ENCODE results near the gene TMEM178B.

The TMEM178B gene

DNA sequence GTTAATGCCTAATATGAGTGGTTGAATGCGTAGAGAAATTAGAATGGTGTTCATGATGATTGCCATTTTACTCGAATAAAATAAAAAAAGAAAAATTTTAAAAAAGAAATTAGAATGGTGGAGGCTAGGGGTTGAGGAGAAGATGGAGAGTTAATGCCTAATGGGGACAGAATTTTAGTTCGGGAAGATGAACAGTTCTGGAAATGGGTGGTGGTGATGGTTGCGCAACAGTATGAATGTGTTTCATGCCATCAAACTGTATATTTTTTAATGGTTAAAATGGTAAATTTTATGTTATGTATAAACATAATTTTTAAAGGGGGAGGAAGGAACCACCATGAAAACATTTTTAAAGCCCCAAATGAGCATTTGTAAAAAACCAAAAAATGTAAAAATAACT lies 337.3 kb downstream of the TMEM178B start:
- in situ Hi-C loops (cut with MboI; ENCODE audit: low sequenced_read_pairs): no loop called here

GRCh38 chr7:141415999-141416398 lies 342.1 kb downstream of the TMEM178B start:
- in situ Hi-C loops (cut with MboI; ENCODE audit: low sequenced_read_pairs): no loop called here

DNA sequence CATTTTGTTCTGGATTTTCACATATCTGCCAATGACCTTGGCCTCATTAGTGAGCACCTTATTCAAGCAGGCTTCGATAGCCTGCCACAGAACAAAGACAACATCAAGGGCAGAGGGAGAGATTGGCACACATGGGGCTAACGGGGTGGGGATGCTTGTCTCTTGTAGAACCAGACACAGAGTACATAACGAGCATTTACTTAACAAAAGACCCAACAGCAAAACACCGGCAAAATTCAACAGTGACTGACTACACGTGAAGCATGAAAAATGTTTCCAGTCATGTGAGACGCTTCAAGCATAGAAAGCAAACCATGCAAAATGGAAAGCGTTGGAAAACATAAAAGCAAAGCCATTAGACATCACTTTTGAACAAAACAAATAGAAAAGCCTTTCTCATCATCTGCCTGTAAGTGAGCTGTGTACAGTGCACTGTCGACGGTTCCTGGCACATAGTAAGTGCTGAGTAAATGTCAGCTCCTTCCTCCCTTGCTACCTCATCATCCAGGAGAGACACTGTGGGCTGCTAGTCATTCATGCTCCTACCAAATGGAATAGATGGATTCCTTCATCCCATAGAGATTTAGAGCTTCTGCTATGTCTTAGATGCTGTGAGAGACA lies 342.9 kb downstream of the TMEM178B start:
- in situ Hi-C loops (cut with MboI; ENCODE audit: low sequenced_read_pairs): no loop called here

GRCh38 chr7:141417506-141417905 lies 343.6 kb downstream of the TMEM178B start:
- in situ Hi-C loops (cut with MboI; ENCODE audit: low sequenced_read_pairs): no loop called here

DNA sequence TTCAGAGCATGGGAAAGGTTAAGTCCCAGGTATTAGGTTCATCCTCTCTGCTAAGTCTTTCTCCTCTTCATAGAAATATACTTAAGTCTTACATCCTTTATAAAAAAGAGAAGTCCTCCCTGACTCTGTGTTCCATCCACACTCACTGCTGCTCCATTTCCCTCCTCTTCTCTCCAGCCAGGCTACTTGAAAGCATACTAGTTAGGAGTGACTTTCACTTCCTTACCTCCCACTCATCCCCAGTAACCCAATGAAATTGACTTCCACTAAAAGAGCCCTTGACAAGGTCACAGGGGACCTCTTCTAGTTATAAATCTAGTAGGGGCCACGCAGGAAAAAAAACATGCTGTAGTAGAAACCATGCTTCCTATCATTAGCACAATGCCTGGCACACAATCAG lies 344.2 kb downstream of the TMEM178B start:
- in situ Hi-C loops (cut with MboI; ENCODE audit: low sequenced_read_pairs): no loop called here

- in situ Hi-C loops (cut with MboI; ENCODE audit: low sequenced_read_pairs): no loop called here
These were observed 347.4 kb downstream of the TMEM178B start for GRCh38 chr7:141421306-141421705.

DNA sequence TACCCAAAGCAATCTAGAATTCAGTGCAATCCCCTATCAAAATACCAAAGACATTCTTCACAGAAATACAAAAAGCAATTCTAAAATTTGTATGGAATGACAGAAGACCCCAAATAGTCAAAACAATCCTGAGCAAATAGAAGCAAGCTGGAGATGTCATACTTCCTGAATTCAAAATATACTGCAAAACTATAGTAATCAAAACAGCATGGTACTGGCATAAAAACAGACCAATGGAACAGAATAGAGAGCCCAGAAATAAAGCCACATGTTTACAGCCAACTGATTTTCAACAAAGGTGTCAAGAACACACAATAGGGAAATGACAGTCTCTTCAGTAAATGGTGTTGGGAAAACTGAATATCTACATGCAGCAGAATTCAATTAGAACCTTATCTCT lies 353.3 kb downstream of the TMEM178B start:
- in situ Hi-C loops (cut with MboI; ENCODE audit: low sequenced_read_pairs): no loop called here

DNA sequence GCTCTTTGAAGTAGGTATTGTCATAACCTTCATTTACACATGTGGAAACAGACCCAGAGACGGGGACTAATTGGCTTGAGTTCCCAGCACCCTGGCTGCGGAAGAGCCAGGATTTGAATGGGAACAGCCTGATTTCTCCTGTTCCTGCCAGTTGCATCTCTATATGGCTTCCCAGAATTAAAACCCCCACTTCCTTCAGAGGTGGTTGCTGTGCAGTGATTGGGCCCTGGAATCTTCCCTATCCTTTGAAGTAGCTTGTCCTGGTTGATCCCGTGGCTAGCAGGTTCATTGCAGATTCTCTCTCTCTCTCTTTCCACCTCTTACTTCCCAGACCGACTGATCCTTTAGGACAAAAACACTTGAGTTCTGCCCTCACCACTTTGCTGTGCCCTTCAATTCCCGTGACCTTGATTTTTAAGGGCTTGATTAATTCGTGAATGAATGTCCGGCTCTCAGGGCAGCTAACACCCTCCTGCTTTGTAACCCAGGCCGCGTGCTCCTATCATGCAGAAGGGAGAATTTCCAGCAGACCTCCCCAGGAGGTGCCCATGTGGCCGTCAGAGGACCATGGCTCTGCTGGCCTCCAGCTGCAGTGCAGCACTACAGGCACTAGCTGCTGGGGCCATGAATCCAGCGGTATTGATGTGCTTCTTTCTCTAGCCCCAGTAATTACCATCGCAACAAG lies 356.7 kb downstream of the TMEM178B start:
- in situ Hi-C loops (cut with MboI; ENCODE audit: low sequenced_read_pairs): no loop called here

DNA sequence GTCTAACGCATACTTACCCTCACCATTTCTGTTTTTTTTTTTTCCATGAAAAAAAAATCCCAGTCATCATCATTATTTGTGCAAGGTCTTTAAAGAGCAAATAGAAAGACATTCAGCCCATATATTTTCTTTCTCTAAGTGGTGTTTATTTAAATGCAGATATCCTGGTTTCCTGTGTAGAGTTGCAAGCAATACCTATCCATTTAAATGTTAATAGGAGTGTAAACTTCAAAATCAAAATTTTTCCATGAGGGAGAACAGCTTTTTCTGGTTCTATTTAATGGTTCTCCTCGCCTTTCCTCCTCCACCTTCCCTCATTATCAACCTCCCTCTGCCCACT lies 357.2 kb downstream of the TMEM178B start:
- in situ Hi-C loops (cut with MboI; ENCODE audit: low sequenced_read_pairs): no loop called here

DNA sequence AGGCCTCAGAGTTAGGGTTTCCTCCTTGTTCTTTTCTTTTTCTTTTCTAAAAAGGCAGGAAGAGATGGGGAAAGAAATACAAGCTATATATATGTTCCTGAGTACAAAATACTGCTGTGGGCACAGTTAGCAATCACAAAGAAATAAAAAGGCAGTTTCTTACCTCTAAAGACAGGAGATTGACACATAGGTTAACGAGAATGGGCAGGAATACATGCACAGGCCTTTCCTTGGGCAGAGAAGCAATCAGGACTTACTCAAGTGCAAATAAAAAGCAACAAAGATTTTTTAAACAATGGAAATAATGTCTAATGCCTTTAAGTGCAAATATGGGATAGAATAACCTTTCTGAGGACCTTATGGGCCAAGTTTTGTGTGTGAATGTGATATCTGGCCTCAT lies 357.8 kb downstream of the TMEM178B start:
- in situ Hi-C loops (cut with MboI; ENCODE audit: low sequenced_read_pairs): no loop called here

GRCh38 chr7:141433698-141434097 lies 359.8 kb downstream of the TMEM178B start:
- in situ Hi-C loops (cut with MboI; ENCODE audit: low sequenced_read_pairs): no loop called here

- in situ Hi-C loops (cut with MboI; ENCODE audit: low sequenced_read_pairs): no loop called here
These were observed 362.3 kb downstream of the TMEM178B start for GRCh38 chr7:141436139-141436538.

DNA sequence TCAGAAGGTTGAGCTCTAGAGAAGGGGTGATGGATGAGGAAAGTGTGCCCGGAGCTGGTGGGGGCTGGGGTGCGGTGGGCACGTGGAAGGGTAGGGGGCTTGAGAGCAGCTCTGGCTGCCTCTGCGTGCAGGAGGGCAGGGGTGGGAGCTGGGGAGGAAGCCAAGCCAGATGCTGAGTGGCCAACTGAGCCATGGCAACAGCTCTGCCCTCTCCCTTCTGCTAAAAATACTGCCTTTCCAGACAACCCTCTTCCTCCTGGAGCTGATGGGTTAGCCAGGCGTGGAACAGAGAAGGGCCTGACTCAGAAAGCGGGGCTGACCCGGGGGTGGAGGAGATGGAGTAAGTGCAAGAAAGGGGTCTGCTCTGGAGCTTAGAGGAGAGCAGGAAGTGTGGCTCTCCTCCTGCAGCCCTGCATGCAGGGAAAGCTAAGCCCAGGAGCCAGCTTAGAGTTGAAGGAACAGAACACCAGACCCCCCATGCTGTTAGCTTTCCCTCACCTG lies 362.8 kb downstream of the TMEM178B start:
- in situ Hi-C loops (cut with MboI; ENCODE audit: low sequenced_read_pairs): no loop called here

GRCh38 chr7:141439164-141439563 lies 365.3 kb downstream of the TMEM178B start:
- in situ Hi-C loops (cut with MboI; ENCODE audit: low sequenced_read_pairs): no loop called here

DNA sequence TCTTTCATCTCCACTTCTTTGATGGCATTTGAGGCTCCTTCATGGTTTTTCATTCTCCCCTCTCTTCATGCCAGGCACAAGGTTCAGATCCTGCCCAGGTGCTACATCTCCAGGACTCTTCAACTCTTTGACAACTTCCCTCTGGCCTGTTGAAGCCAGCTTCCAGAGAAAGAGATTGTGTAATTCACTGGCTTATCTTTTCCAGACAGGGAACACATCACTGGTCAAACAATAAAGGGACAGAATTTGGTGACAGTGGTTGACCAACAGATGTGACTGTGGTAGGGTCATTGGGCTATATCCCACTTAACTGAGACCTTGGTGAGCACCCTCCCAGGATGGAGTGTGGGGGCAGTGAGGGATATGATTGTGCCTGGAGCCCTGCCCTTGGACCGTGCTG lies 365.9 kb downstream of the TMEM178B start:
- in situ Hi-C loops (cut with MboI; ENCODE audit: low sequenced_read_pairs): no loop called here

DNA sequence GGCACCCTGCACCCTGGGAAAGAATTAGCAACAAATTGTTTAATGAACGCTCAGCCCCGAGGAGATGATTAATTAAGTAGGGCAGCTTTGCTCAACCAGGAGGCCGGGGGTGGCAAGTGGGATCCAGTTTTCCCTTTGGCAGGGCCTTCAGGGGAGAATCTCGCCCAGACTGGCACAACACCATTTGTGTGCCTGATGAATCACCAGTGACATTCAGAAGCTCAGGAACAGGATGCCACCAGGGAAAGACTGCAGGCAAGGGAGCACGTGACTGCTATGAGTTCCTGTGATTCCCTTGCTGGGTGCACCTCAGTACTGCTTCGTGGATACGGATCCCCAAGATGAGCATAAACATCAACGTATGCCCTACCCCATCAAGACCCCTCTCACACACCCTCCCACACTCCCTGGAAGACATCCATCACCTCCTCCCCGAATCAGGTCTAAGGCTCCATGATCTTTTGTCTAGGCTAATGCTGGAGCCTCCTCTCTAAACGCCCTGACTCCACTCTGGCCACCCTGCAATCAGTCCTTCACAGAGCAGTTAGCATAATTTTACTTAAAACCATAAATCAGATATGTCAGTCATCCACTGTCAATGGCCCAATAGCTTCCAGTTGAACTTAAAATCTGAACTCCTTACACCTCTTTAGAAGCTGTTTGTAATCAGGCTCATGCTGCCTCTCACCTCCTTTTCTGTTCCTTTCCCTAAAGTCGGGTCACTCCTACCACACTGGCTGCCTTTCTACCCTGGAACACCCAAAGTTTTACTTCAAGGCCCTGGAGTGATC lies 368.2 kb downstream of the TMEM178B start:
- in situ Hi-C loops (cut with MboI; ENCODE audit: low sequenced_read_pairs): no loop called here

DNA sequence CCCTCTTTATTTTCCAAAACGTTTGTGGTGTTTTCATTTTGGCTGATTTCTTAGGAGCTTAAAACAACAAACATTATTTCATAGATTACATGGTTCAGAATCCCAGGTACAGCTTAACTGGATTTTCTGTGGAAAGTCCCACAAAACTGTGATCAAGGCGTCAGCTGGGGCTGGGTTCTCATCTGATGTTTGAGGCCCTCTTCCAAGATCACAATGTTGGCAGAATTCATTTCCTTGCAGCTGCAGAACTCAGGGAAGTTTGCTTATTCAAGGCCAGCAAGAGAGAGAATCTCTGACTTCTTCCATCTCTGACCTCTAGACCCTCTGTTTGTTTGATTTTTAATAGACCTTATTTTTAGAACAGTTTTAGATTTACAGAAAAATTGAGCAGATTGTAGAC lies 368.9 kb downstream of the TMEM178B start:
- in situ Hi-C loops (cut with MboI; ENCODE audit: low sequenced_read_pairs): no loop called here

GRCh38 chr7:141444961-141445360 lies 371.1 kb downstream of the TMEM178B start:
- in situ Hi-C loops (cut with MboI; ENCODE audit: low sequenced_read_pairs): no loop called here

DNA sequence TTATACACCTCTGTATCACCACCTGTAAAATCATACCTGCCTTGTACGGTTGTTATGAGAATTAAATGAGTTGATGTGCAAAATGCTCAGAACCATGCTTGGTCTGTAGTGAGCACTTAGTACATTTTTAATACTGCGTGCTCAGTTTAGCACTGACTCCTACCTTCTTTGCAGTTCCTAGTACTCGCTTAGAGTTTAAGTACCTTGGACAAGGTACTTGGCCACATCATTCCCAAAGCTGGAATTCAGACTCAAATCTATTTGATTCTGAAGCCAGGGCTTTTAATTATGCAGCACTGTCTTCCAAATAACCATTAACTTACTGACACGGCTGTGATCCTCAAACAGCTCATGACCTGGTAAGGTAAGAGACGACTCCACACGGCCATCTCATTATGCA lies 377.4 kb downstream of the TMEM178B start:
- in situ Hi-C loops (cut with MboI; ENCODE audit: low sequenced_read_pairs): no loop called here

DNA sequence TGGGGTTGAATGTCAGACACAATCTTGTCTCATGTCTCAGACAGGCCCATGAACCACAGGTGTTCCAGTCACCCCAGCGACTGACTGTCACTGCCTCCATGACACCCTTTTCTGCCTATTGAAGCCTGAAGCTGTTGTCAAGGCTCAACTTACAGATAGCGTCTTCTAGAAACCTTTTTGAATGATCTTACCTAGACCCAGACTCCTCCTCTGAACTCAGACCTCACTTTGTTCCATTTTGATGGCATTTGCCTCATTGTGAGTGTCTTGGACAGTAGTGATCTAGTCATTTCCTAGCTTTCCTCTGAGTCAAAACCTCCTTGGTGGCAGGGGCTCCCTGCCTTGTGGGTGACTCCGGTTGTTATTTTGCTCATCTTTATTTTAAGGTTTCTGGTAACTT lies 379.0 kb downstream of the TMEM178B start:
- in situ Hi-C loops (cut with MboI; ENCODE audit: low sequenced_read_pairs): no loop called here

GRCh38 chr7:141454338-141454737 lies 380.5 kb downstream of the TMEM178B start:
- in situ Hi-C loops (cut with MboI; ENCODE audit: low sequenced_read_pairs): no loop called here

- in situ Hi-C loops (cut with MboI; ENCODE audit: low sequenced_read_pairs): no loop called here
These were observed 381.9 kb downstream of the TMEM178B start for GRCh38 chr7:141455723-141456122.

All from hTERT RPE-1 (cell line).